Right kidney (tissue), 1 donor: ENCODE measurements around the gene LRRC4C.

Source experiments
- DNase-seq: peaks from one replicate; pipeline ENCODE4 v3.0.0-alpha.2; 2016

LRRC4C gene

GRCh38 chr11:41118521-41118920 is 340.9 kb downstream of the LRRC4C start:
- DNase-seq: no peak

- DNase-seq: no peak
These were observed 342.5 kb downstream of the LRRC4C start for GRCh38 chr11:41116970-41117369.

- DNase-seq: no peak
These were observed 344.4 kb downstream of the LRRC4C start for GRCh38 chr11:41115066-41115465.

GRCh38 chr11:41113160-41113559 is 346.3 kb downstream of the LRRC4C start:
- DNase-seq: no peak

- no peak for DNase-seq
These were observed 348.9 kb downstream of the LRRC4C start for GRCh38 chr11:41110527-41110926.

GRCh38 chr11:41102471-41102870 is 357.0 kb downstream of the LRRC4C start:
- no peak for DNase-seq

- no peak for DNase-seq
These were observed 359.8 kb downstream of the LRRC4C start for GRCh38 chr11:41099654-41100053.

GRCh38 chr11:41085123-41085522 is 374.3 kb downstream of the LRRC4C start:
- no peak for DNase-seq

GRCh38 chr11:41081756-41082285 is 377.6 kb downstream of the LRRC4C start:
- no peak for DNase-seq

- no peak for DNase-seq
These were observed 385.1 kb downstream of the LRRC4C start for GRCh38 chr11:41074318-41074717.

GRCh38 chr11:41065432-41065831 is 394.0 kb downstream of the LRRC4C start:
- no peak for DNase-seq

GRCh38 chr11:41058138-41058537 is 401.3 kb downstream of the LRRC4C start:
- no peak for DNase-seq

GRCh38 chr11:41056892-41057569 is 402.4 kb downstream of the LRRC4C start:
- no peak for DNase-seq

- DNase-seq: no peak
These were observed 405.6 kb downstream of the LRRC4C start for GRCh38 chr11:41053894-41054293.

- DNase-seq: no peak
These were observed 407.4 kb downstream of the LRRC4C start for GRCh38 chr11:41051919-41052635.

GRCh38 chr11:41050791-41051190 is 408.7 kb downstream of the LRRC4C start:
- no peak for DNase-seq

- DNase-seq: no peak
These were observed 412.2 kb downstream of the LRRC4C start for GRCh38 chr11:41047229-41047628.

- DNase-seq: no peak
These were observed 414.2 kb downstream of the LRRC4C start for GRCh38 chr11:41045266-41045665.

GRCh38 chr11:41044747-41045146 is 414.7 kb downstream of the LRRC4C start:
- DNase-seq: no peak

- DNase-seq: no peak
These were observed 416.8 kb downstream of the LRRC4C start for GRCh38 chr11:41042688-41043087.

- DNase-seq: no peak
These were observed 419.0 kb downstream of the LRRC4C start for GRCh38 chr11:41040474-41040873.

GRCh38 chr11:41039592-41039991 is 419.9 kb downstream of the LRRC4C start:
- no peak for DNase-seq

- no peak for DNase-seq
These were observed 427.8 kb downstream of the LRRC4C start for GRCh38 chr11:41031551-41032060.

- no peak for DNase-seq
These were observed 439.2 kb downstream of the LRRC4C start for GRCh38 chr11:41020259-41020658.
